Activated CD8-positive, alpha-beta memory T cell treated with anti-CD3 and anti-CD28 coated beads, Interleukin-2, amount 50 U/mL, for 24 hours (primary cell): Measurements from ENCODE around the gene MDP1.
"Not testable (repeated sequence)": the region's sequence is repeated elsewhere in the genome, so short reads cannot be mapped to it uniquely, and the experiment has no call there.

Source experiments
- DNase-seq: peaks from one replicate; pipeline ENCODE4 v3.0.0-alpha.2; 2020; ENCODE audit errors: extremely low read depth

MDP1 gene

GRCh38 chr14:24231263-24232120 is 15.6 kb upstream of the MDP1 start:
- DNase-seq = no peak

- DNase-seq = no peak
Measured at GRCh38 chr14:24228902-24229301, 13.0 kb upstream of the MDP1 start.

DNA sequence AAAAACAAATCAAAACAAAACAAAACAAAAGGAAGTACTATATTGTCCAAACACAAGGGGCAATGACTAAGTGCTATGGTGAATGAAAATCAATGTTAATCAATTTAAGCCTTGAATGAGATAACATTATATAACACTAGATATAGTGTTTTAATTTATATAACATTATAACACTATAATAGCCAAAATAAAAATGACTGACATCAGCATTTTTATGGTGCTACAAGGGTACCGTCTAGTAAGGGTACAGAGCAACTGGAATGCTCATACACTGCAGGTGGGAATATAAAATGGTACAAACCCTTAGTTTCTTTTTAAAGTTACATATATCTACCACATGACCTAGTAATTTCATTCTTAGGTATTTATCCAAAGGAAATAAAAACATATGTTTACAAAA is 10.6 kb upstream of the MDP1 start:
- no peak for DNase-seq

- no peak for DNase-seq
Measured at GRCh38 chr14:24224618-24225071, 8.8 kb upstream of the MDP1 start.

DNA sequence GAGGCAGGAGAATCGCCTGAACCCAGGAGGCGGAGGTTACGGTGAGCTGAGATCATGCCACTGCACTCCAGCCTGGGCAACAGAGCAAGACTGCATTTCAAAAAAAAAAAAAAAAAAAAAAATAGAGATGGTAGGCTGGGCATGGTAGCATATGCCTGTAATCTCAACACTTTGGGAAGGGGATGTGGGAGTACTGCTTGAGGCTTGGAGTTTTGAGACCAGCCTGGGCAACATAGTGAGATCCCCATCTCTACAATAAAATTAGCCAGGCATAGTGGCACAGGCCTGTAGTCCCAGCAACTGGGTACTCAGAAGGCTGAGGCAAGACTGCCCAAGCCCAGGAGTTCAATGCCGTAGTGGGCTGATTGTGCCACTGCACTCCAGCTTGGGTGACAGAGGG is 7.1 kb upstream of the MDP1 start:
- DNase-seq = not testable (repeated sequence)

DNA sequence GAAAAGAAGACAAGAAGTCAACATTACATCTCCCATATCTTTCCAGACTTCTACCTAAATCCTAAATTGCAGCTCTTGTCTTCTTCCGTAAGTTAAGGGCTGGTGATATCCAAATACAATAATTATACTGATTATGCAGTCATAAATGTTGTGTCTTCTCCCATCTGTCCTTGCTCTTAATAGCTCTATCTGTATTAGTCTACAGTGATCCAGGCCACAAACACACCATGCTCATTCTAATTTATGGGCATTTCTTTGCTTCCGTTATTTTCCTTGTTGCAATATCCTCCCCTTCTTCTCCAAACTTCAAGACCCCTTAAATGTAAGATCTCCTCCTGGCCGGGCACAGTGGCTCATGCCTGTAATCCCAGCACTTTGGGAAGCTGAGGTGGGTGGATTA is 3.7 kb upstream of the MDP1 start:
- DNase-seq = no peak

DNA sequence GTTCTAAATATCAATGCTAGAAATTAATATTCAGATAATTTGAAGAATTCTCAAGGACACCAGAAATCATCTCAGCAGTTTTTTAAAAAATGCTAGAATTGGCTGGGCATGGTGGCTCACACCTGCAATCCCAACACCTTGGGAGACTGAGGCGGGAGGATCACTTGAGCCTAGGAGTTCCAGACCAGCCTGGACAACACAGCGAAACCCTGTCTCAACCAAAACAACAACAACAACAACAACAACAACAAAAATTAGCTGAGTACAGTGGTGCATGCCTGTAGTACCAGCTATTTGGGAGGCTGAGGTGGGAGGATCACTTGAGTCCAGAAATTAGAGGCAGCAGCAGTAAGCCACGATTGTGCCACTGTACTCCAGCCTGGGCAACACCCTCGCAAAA is 3.2 kb upstream of the MDP1 start:
- no peak for DNase-seq

- DNase-seq = not testable (repeated sequence)
Measured at GRCh38 chr14:24216876-24217275, 1.0 kb upstream of the MDP1 start.

GRCh38 chr14:24216345-24216699 is 456 bp upstream of the MDP1 start:
- DNase-seq = no peak

DNA sequence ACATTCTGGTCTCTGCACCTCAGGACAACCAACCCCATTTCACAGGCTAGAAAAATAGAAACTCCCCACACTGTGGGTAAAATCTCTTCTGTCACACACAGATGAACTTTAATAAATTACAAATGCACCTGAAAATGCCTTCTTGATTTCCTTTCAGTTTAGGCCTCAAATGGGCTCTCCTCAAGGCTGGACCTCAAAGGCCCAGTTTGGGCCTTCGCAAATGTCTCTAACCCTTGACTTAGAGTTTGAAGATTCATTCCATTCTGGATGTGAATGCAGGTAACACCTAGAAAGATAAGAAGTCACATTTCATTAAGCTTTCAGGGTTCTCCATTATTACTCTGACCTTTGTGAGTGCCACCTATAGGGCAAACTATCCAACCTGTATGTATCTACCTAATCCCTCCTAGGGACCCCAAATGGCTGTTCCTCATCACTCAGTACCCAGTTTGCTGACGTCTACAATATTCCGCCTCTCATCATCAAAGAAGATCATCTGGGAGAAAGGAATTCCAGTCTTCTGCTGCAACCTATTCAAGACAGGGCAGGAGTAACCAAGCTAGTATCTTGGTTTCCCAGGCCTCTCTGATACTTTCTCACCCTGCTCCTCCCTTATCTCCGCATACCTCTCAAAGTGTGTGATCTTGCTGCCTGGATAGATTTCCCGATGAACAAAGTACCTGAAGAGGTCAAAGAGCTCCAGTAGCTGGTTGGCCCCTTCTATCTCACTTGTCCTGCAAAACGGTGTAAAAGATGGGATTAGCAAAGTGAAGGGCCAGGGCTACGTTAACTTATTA is 1.8 kb downstream of the MDP1 start:
- no peak for DNase-seq

- peak; percentile 93 for DNase-seq
Measured at GRCh38 chr14:24212924-24213865, 2.7 kb downstream of the MDP1 start, which contains the start of gene CHMP4A. TSS of gene CHMP4A (minus strand) at chr14:24213488. CDS start at chr14:24213439, 49 bp downstream.

DNA sequence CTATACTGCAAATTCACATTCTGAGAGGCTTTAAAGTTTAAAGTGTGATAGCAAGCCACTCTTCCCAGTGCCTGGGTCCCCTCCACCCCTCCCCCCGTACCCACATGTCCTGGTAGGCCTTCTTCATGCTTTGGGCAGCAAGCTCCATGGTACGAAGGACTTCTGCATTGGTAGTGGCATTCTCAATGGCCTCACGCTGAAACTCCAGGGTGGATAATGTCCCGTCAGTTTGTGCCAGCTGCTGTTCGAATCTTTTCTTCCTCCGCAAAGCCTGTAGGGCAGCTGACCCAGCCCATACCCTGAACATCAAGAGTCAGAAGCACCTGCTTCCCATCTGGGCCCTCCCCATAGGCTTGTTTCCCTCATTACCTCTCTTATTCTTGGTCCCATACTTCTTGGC is 4.6 kb downstream of the MDP1 start:
- DNase-seq = no peak

- DNase-seq = no peak
Measured at GRCh38 chr14:24207625-24208024, 8.2 kb downstream of the MDP1 start.

- no peak for DNase-seq
Measured at GRCh38 chr14:24207104-24207551, 8.7 kb downstream of the MDP1 start.

- DNase-seq = no peak
Measured at GRCh38 chr14:24206260-24207103, 9.4 kb downstream of the MDP1 start.

DNA sequence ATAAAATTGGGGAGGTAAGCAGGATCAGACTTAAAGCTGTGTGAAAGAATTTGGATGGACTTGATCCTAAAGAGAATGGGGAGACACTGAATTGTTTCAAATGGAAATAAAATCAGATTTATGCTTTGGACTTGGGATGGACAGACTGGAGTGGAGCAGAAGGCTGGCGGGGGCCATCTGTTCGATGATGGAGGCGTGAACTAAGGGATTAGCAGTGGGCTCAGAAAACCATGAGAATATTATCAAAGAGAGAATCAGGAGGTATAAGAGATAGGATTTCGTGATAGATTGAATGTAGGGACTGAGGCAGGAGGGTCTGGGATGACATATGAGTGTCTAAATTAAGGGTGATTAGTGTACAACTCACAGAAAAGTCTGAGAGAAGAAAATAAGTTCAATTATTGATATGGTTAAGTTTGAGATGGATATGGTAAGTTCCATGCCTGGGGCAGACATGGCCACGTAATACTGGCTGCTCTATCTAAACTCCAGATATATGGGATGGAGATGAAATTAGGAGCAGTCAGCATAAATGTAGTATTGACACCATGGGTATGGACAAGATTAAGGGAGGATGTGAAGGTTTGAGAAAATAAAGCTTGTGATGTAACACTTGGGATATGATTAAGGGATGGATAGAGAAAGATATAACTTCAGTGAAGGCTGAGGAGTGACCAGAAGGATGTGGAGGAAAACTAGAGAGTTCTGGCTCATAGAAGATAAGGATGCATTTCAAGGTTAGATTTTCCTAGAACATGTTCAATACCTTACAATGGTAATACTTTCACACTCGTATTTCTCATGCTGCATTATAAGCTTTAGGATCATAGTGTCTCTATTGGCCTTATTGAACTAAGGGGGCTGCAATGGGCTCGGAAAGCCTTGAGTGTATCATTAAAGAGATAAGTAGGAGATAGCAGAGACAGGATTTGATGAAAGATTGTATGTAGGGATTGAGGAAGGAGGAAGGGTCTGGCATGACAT is 11.4 kb downstream of the MDP1 start:
- no peak for DNase-seq

- DNase-seq = not testable (repeated sequence)
Measured at GRCh38 chr14:24203249-24203886, 12.5 kb downstream of the MDP1 start.

DNA sequence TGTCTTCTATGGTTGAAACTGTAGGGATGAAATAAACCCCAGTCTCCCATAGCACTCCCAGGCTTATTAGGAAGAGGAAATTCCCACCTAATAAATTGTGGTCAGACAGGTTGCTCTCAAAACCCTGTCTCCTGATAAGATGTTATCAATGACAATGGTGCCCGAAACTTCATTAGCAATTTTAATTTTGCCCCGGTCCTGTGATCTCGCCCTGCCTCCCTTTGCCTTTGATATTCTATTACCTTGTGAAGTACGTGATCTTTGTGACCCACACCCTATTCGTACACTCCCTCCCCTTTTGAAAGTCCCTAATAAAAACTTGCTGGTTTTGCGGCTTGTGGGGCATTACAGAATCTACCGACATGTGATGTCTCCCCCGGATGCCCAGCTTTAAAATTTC is 13.3 kb downstream of the MDP1 start:
- DNase-seq = not testable (repeated sequence)
